ENCODE results near the gene PPP1R9B.
A peak's percentile ranks its signal among the peaks of the same experiment; 100 is the strongest.

Gene PPP1R9B

DNA sequence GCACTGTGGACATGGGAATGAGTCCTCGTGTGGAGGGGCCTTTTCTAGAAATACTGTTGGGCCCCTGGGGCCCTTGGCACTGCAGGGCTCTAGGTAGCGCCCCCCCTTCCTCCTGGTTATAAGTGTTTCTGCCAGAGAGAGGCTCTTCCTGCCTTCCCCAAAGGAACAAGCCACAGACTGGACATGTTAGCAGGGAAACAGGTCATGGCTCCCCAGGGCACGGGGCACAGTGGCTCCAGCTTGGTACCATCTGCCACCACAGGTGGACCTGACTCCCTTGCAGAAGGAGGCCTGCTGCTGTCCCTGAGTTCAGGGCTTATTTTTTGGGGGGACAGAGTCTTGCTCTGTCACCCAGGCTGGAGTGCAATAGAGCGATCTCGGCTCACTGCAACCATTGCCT lies 46.5 kb downstream of the PPP1R9B start:
- H3K4me3 ChIP-seq (ENCODE audit: low read length), result no peak overlapping the region
- no peak for TF ChIP-seq ZNF274 (IDR thresholded peaks at IDR 0.05; ENCODE audit: low read depth, low read length)

DNA sequence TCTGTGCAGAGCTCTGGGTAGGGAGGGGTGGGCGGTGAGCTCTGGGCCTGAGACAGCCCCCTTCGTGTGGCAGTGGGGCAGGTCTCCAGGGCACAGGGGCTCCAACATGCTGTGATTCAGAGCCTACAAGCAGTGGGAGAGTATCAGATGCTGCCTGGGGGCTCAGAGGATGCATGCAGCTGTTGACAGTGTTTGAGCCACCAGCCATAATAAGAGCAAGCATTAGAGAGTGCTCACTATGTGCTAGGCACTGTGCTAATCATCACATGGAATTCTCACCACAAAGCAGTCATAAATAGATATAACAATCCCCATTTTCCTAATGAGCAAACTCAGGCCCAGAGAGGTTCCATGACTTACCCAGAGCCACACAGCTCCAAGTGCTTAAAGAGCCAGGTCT lies 47.2 kb downstream of the PPP1R9B start:
- TF ChIP-seq ZNF274 (IDR thresholded peaks at IDR 0.05; ENCODE audit: low read depth, low read length), result no peak

DNA sequence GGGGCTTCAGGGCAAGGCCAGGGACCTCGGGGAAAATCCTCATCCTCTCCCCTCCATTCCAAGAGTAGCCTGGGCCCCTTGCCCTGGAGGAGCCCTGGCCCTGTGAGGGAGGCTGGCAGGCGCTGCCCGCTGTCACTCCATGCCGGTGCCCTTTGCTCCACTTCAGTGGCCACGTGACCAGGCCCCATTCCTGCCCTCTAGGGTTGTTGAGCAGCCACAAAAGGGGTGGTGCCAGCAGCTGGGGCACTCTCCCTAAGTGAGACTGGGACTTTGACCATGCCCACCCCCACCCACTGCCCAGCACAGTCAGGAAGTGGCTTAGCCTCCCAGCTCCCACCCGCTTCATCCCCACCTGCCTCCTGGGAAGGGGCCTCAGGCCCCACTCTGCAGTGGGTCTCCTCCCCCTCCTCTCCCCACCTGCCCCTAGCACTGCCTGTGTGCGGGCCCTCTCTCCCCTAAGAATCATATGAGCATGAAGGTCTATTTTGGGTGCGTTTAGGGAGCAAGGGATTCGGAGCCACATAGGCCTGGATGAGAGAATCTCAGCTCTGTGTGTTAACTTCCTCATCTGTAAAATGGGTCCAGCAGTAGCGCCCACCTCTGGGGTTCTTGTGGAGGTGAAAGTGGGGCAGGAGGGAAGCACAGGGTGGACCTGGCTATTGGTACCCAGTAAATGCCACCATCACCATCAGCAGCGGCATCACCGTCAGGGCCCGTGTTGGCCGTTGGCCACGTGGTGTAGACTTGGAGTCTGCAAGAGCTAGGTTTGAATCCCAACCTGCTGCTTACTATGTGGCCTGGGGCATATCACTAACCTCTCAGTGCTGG lies 48.1 kb downstream of the PPP1R9B start:
- H3K4me3 ChIP-seq (ENCODE audit: low read length), result no peak overlapping the region
- no peak for TF ChIP-seq ZNF274 (IDR thresholded peaks at IDR 0.05; ENCODE audit: low read depth, low read length)

More for the DNA sequence above, 47.2 kb downstream of the PPP1R9B start:
- no peak overlapping the region for H3K4me3 ChIP-seq (ENCODE audit: low read length)

GRCh38 chr17:50101346-50102163 lies 48.9 kb downstream of the PPP1R9B start:
- no peak overlapping the region for H3K4me3 ChIP-seq (ENCODE audit: low read length)
- TF ChIP-seq ZNF274 (IDR thresholded peaks at IDR 0.05; ENCODE audit: low read depth, low read length), result no peak

DNA sequence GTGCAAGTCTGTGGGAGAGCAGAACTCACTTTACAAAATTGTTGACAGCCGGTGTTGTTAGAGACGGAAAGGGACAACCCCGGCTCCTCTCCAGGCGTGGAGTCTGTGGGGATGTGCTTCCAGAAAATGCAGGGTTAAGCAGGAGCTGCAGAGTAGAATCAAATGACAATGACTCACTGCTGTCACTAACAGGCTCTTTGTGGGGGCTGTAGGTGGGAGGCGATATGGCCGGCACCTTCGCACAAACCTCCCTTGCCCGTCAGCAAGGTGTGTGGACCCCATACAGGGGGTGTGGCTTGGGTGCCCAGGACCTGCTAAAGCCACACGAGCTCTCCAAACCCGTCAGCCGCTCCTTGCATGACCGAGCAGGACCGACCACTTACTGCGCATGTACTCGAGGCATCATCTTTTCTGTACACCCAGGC lies 49.5 kb downstream of the PPP1R9B start:
- H3K4me3 ChIP-seq (ENCODE audit: low read length), result no peak overlapping the region
- no peak for TF ChIP-seq ZNF274 (IDR thresholded peaks at IDR 0.05; ENCODE audit: low read depth, low read length)

- H3K4me3 ChIP-seq (ENCODE audit: low read length), result no peak overlapping the region
- no peak for TF ChIP-seq ZNF274 (IDR thresholded peaks at IDR 0.05; ENCODE audit: low read depth, low read length)
Observed at GRCh38 chr17:50100480-50100883, 50.0 kb downstream of the PPP1R9B start.

DNA sequence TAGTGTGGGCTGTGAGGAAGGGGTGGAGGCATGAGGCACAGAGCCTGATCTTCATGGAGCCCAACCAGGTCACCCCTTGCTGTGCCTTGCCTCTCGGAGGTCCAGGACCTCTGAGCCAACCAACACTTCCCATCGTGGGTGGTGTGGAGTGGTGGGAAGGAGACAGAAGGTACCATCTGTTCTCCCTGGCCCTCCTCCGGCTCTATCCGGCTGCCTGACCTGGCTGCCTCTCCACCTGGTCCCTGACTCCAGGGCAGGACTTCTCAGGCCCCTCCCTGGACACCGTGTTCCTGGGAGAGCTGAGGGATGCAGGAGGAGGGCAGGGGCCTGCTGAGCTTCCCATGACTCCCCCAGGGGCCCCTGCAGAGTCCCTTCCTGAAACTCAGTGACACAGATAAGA lies 51.5 kb downstream of the PPP1R9B start:
- no peak for TF ChIP-seq ZNF274 (IDR thresholded peaks at IDR 0.05; ENCODE audit: low read depth, low read length)
- H3K4me3 ChIP-seq (ENCODE audit: low read length), result no peak overlapping the region

DNA sequence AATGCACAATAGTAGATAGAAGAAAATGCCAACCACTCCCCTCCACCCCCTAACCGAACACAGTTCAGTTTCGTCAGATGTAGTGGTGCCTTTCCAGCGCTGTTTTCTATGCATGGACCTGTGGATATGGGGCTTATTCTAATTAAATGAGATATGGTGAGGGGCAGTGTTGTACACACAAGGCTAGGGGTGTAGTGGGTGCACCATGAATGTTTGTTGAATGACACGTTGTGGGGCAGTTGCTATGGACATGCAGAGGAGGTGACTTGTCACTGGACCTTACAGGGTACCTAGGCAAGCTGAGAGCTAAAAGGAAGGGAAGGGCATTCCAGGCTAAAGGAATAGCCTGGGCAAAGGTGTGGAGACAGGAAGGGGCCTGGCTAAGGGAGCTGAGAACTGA lies 51.9 kb downstream of the PPP1R9B start:
- no peak for TF ChIP-seq ZNF274 (IDR thresholded peaks at IDR 0.05; ENCODE audit: low read depth, low read length)
- no peak overlapping the region for H3K4me3 ChIP-seq (ENCODE audit: low read length)

GRCh38 chr17:50097926-50098325 lies 52.6 kb downstream of the PPP1R9B start:
- TF ChIP-seq ZNF274 (IDR thresholded peaks at IDR 0.05; ENCODE audit: low read depth, low read length), result no peak
- no peak overlapping the region for H3K4me3 ChIP-seq (ENCODE audit: low read length)

- no peak for TF ChIP-seq ZNF274 (IDR thresholded peaks at IDR 0.05; ENCODE audit: low read depth, low read length)
- H3K4me3 ChIP-seq (ENCODE audit: low read length), result no peak overlapping the region
Observed at GRCh38 chr17:50097455-50097854, 53.0 kb downstream of the PPP1R9B start.

DNA sequence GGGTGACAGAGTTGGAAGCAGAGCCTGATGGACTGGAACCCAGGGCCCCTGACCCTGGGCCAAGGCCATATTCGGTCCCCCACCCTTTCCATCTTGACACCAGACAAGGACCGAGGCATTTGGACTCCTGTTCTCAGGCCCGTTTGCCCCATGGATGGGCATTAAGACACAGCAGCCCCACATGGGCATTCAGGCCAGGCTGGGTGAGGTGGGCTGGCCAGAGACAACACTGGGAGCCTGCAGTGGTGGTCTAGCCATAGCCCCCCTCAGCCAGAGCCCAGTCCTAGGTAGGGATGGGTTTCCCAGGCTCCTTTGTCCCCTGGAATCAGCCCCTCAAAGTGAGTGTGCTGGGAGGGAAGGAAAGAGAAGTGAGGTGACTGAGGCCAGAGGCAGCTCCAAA lies 53.7 kb downstream of the PPP1R9B start:
- no peak overlapping the region for H3K4me3 ChIP-seq (ENCODE audit: low read length)
- TF ChIP-seq ZNF274 (IDR thresholded peaks at IDR 0.05; ENCODE audit: low read depth, low read length), result no peak

DNA sequence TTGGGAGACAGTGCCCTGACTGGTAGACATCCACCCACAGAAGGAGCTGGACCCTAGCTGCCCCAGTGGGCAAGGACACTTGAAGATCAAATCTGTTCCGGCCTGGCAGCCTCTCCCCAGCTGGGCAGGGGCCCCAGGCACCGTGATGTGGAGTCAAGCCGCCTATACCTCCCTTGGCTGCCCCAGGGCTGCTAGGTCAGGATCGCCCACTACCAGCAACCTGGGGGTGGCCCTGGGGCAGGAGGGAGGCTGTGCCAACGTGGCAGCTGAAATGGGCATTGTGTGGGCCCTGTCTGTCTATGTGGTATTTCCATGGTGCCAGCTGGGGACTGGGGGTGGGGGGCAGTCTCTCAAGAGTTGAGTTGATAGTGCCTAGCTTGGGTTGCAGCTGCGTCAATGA lies 54.4 kb downstream of the PPP1R9B start:
- TF ChIP-seq ZNF274 (IDR thresholded peaks at IDR 0.05; ENCODE audit: low read depth, low read length), result no peak
- no peak overlapping the region; the same call in 1 of the 2 replicates for H3K4me3 ChIP-seq (ENCODE audit: low read length)

DNA sequence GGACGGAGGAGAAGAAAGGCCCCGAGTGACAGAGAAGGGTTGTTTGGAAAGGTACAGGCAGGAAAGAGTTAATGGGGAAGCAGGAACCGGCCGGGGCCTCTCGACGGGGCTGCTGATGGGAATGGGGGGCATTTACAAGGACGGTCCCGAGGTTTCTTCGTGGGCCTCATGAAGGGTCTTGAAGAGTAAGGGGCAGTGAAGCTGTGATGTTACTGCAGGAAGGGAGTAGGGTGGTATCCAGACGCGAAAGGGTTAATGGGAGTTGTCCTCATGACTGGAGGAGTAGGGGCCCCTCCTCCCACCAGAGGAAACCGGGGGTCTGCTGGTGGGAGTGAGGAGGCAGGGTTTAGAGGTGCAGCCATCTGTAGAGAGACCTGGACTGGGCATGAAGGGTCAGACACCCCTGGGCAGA lies 54.8 kb downstream of the PPP1R9B start:
- no peak for TF ChIP-seq ZNF274 (IDR thresholded peaks at IDR 0.05; ENCODE audit: low read depth, low read length)
- peak overlapping the region; percentile 65 for H3K4me3 ChIP-seq (ENCODE audit: low read length)

DNA sequence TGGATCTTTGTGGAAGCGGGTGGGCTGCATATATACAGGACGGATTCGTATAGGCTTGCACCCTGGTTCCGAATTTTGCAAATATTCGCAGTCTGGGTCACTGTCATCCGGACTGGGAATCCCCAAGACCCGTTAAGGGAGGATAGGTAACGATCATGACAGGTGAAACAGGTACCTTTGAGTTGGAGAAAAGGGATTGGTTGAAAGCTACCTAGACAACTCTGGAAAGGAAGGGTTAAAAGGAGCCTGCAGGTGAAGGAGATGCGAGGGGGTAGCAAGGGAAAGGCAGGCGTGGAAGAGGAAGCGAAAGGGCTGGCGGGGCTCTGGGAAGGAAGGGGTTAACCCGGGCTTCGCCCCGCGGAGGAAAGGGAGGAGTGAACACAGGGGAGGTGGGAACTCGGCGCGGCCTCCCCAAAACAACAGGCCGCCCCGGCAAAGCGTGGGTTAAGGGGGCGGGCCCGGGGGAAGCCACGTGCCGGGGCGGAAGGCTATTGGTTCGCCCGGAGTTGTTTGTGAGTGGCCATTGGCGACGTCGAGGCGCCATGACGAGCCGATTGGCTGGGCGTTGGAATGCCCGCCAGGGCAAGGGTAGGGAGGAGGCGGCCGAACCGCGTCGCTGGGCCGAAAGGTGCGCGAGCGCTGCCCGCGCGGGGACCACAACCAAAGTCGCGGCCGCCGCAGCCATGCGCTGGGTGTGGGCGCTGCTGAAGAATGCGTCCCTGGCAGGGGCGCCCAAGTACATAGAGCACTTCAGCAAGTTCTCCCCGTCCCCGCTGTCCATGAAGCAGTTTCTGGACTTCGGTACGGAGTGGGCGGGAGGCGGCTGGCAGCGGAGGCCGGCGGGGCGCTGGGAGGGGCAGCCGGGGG lies 55.5 kb downstream of the PPP1R9B start, which contains the start of gene PDK2:
Gene PDK2 (plus strand): TSS at position 599 of the 867 bp plus-strand sequence. CDS start 85 bp downstream, at position 684.
- TF ChIP-seq ZNF274 (IDR thresholded peaks at IDR 0.05; ENCODE audit: low read depth, low read length), result no peak
- peak within 1 kb of the TSS; percentile 65 for H3K4me3 ChIP-seq (ENCODE audit: low read length)
